ENCODE data around the gene PTPRD. TPM values are rescaled to one million over a fixed set of nuclear protein-coding genes. Genes with fewer than 3 reads are reported as not detected.

Gene PTPRD
- total RNA-seq, 2 experiments from 2014 or later = not detected

DNA sequence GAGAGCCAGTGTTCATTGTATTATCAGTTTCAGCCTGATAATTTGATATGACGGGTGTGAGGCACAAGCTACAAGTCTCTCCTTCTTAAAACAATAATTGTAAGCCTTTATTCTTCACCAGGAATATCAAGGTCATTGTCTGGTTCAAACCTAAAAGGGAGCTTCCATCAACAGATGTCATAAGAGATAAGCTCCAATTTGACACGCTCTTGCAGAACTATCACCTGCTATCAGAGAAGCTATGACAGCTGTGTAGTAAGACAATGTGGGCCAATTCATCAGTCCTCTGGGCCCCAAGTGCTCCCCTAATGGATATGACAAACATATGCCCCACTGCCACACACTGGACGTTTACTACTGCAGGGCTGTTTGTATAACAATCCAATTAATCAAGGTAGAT lies 1803.1 kb downstream of the PTPRD start:
- no peak overlapping the region for H3K27ac Mint-ChIP-seq

DNA sequence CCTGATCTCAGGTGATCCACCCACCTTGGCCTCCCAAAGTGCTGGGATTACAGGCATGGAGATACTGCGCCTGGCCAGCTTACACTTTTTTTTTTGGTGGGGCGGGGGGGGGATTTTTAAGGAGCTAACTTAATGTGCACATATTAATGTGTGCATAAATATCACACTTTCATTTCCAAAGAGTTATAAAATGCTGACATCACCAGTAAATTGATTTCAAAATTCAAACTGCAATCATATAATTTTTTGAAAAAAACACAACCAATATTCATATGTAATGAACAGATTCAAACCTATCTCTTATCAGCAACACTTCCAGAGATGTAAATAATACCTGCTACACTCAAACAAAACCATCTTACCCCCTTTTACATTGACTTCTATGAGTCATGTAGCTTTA lies 1806.7 kb downstream of the PTPRD start:
- no peaks in the 10 kb centered on the region for H3K36me3 Mint-ChIP-seq (ENCODE audit: low read depth)
- CTCF ChIA-PET = interaction anchor here (0.6 kb wide), 1 partner anchor 511 kb away, joined by 3 read pairs; no protein-coding TSS in a partner anchor

More for the DNA sequence above, 1803.1 kb downstream of the PTPRD start:
- Mint-ChIP-seq H3K4me3 (no peak overlapping the region), H3K27me3 (no peaks in the 10 kb centered on the region), H3K36me3 (ENCODE audit: low read depth) (no peaks in the 10 kb centered on the region), H3K9me3 (no peaks in the 10 kb centered on the region), H3K4me1 (no peaks in the 10 kb centered on the region)
- POLR2A ChIA-PET = no interaction called here
- DNase-seq = no peak
- CTCF ChIA-PET = no interaction called here

DNA sequence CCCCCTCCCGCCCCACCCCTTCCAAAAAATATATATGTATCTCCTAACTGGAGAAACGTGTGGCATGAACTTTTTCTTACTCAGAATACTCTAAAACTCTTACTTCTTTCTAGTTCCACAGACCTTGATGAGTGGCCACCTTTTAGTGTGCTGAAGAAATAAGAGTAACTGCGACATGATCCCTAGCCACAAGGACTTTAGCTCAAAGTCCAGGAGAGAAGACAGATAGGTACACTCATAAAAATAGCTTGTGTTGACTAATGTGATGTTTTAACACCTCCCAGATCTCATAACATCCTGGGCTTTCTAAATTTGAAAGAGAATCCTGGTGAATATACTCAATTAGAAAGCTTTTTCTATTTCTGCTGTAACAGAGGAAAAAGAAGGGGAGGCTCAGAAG lies 1808.2 kb downstream of the PTPRD start:
- POLR2A ChIA-PET = no interaction called here
- Mint-ChIP-seq H3K4me1 (no peaks in the 10 kb centered on the region), H3K27ac (no peak overlapping the region), H3K9me3 (no peaks in the 10 kb centered on the region), H3K36me3 (ENCODE audit: low read depth) (no peaks in the 10 kb centered on the region), H3K27me3 (no peaks in the 10 kb centered on the region), H3K4me3 (no peak overlapping the region)
- CTCF ChIA-PET = no interaction called here
- DNase-seq = no peak

More for the DNA sequence above, 1806.7 kb downstream of the PTPRD start:
- Mint-ChIP-seq H3K27ac (no peak overlapping the region), H3K4me3 (no peak overlapping the region), H3K4me1 (no peaks in the 10 kb centered on the region), H3K27me3 (no peaks in the 10 kb centered on the region), H3K9me3 (no peaks in the 10 kb centered on the region)
- no peak for DNase-seq
- POLR2A ChIA-PET = no interaction called here

DNA sequence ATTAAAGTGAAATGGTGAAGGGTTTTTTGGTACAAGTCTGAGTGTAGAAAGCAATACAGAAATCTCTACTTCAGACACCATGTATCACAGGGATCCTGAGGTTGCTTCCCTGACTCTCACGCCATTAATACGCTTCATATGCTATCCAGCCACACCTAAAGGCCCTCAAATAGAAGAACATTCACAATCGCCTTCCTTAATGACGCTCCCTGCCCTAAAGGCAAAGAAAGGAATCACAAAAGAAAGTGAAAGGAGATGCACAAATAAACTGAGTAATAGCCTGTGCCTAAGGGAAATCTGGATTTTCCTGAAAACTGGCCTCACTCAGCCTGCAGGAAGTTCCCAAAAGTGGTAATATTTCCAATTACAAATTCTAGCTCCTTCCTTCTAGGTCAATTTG lies 1810.6 kb downstream of the PTPRD start:
- Mint-ChIP-seq H3K27me3 (no peaks in the 10 kb centered on the region), H3K4me3 (no peak overlapping the region), H3K36me3 (ENCODE audit: low read depth) (no peaks in the 10 kb centered on the region), H3K4me1 (no peaks in the 10 kb centered on the region), H3K9me3 (no peaks in the 10 kb centered on the region), H3K27ac (no peak overlapping the region)
- CTCF ChIA-PET = no interaction called here
- POLR2A ChIA-PET = no interaction called here
- no peak for DNase-seq

DNA sequence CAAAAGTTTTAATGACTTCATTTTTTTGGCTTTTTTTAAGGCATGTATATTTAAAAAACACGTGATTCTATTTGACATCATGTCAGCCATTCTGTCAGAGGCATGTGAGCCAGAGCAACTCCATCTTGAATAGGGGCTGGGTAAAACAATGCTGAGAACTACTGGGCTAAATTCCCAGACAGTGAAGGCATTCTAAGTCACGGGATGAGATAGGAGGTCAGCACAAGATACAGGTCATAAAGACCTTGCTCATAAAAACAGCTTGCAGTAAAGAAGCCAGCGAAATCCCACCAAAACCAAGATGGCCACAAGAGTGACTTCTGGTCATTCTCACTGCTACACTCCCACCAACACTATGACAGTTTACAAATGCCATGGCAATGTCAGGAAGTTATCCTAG lies 1812.6 kb downstream of the PTPRD start:
- ChIA-PET CTCF (no interaction called here), POLR2A (no interaction called here)
- no peak overlapping the region for H3K27ac Mint-ChIP-seq
- DNase-seq = no peak
- H3K4me3 Mint-ChIP-seq = no peak overlapping the region
- H3K4me1 Mint-ChIP-seq = no peaks in the 10 kb centered on the region
- no peaks in the 10 kb centered on the region for H3K36me3 Mint-ChIP-seq (ENCODE audit: low read depth)
- H3K9me3 Mint-ChIP-seq = no peaks in the 10 kb centered on the region
- H3K27me3 Mint-ChIP-seq = no peaks in the 10 kb centered on the region

DNA sequence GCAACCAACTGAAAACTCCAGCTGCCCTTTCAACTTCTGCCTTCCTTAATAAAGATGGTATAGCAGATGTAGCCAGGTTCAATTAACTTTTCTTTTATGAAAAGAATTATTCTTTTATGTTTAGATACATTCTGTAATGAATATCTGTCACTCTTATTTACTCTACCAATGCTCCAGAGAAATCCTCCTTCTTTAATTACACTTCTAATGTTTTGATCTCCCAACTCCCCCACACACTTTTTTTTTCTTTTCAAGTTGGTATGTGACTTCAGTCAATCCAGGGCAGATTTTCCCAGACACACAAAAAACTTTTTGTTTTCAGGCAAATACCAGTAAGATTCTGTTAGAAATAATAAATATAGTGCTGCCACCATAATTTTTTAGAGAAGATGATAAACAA lies 1813.2 kb downstream of the PTPRD start:
- Mint-ChIP-seq H3K27me3 (no peaks in the 10 kb centered on the region), H3K36me3 (ENCODE audit: low read depth) (no peaks in the 10 kb centered on the region), H3K9me3 (no peaks in the 10 kb centered on the region), H3K27ac (no peak overlapping the region), H3K4me3 (no peak overlapping the region), H3K4me1 (no peaks in the 10 kb centered on the region)
- CTCF ChIA-PET = no interaction called here
- DNase-seq = no peak
- POLR2A ChIA-PET = no interaction called here

DNA sequence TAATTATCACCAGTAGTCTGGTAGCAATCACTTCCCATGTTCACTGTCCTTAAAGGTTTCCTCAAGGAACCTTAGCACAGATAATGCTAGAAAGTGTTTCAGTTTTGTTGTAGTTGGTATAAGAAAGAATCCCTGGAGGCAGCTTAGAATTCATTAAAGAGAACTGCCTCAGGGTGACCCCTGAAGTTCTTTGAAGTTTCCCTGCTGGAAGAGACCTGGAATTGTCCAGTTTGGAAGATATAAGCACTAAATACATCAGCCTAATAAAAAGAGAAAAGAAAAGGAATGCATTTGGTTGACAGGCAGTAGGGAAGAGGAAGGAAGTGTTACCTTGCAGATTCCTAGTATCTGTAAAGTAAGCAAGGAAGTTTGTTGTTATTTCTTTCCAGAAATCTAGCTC lies 1813.6 kb downstream of the PTPRD start:
- Mint-ChIP-seq H3K9me3 (no peaks in the 10 kb centered on the region), H3K4me3 (no peak overlapping the region), H3K27ac (no peak overlapping the region), H3K27me3 (no peaks in the 10 kb centered on the region), H3K36me3 (ENCODE audit: low read depth) (no peaks in the 10 kb centered on the region), H3K4me1 (no peaks in the 10 kb centered on the region)
- ChIA-PET POLR2A (no interaction called here), CTCF (no interaction called here)
- DNase-seq = no peak

DNA sequence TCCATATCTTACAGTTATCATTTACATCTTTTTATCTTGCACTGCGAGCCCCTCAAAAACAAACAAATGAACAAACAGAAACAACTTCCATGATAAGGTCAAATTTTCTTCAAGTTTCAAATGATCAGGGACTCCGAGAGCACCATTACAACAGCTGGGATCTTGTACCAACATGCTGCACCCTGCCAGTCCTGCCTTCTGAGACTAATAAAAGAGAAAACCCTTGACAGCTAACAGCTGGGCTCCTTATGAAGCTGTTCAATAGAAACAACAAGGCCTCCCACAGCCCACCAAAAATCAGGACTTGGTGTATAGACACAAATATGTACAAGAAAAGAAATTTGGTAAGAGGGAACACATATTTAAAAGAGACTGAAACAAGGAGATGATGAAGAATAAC lies 1828.0 kb downstream of the PTPRD start:
- no peak overlapping the region for H3K27ac Mint-ChIP-seq
- H3K4me3 Mint-ChIP-seq = no peak overlapping the region
- no peaks in the 10 kb centered on the region for H3K36me3 Mint-ChIP-seq (ENCODE audit: low read depth)
- H3K27me3 Mint-ChIP-seq = no peaks in the 10 kb centered on the region
- ChIA-PET POLR2A (no interaction called here), CTCF (no interaction called here)
- H3K9me3 Mint-ChIP-seq = no peaks in the 10 kb centered on the region
- no peak for DNase-seq
- no peaks in the 10 kb centered on the region for H3K4me1 Mint-ChIP-seq

DNA sequence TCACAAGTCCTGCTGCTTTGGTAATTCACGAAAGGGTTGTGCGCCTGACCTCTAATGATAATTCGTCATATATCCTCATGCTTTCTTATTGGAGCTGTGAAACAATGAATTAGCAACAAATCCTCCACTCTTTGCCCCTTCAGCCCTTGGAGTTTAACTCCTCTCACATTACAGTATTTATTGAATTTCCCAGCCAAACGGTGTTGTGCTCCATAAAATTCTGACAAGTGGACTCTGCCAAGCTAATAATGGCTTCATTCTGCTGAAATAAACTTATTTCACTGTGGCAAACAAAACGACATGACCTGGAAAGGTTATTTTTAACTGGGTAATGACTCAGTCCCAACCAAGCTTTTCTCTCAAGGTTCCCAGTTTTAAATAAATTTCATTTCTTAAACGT lies 1828.9 kb downstream of the PTPRD start:
- Mint-ChIP-seq H3K4me3 (no peak overlapping the region), H3K9me3 (no peaks in the 10 kb centered on the region), H3K27me3 (no peaks in the 10 kb centered on the region), H3K27ac (no peak overlapping the region), H3K36me3 (ENCODE audit: low read depth) (no peaks in the 10 kb centered on the region), H3K4me1 (no peaks in the 10 kb centered on the region)
- ChIA-PET CTCF (no interaction called here), POLR2A (no interaction called here)
- no peak for DNase-seq

DNA sequence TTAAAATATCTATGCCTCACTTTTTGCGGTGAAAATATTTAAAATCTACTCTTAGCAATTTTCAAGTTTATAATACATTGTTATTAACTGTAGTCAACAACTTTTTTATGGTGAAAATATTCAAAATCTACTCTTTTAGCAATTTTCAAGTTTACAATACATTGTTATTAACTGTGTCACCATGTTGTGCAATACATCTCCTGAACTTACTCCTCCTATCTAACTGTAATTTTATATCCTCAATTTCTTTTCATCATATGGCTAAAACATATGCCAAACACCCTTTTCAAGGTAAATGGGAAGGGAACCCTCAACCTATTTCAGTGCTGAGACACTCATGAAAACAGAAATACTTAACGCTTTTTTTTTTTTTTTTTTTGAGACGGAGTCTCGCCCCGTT lies 1830.6 kb downstream of the PTPRD start:
- no peaks in the 10 kb centered on the region for H3K9me3 Mint-ChIP-seq
- no peak for DNase-seq
- no peak overlapping the region for H3K27ac Mint-ChIP-seq
- ChIA-PET CTCF (no interaction called here), POLR2A (no interaction called here)
- H3K4me1 Mint-ChIP-seq = no peaks in the 10 kb centered on the region
- no peaks in the 10 kb centered on the region for H3K36me3 Mint-ChIP-seq (ENCODE audit: low read depth)
- no peak overlapping the region for H3K4me3 Mint-ChIP-seq
- no peaks in the 10 kb centered on the region for H3K27me3 Mint-ChIP-seq

DNA sequence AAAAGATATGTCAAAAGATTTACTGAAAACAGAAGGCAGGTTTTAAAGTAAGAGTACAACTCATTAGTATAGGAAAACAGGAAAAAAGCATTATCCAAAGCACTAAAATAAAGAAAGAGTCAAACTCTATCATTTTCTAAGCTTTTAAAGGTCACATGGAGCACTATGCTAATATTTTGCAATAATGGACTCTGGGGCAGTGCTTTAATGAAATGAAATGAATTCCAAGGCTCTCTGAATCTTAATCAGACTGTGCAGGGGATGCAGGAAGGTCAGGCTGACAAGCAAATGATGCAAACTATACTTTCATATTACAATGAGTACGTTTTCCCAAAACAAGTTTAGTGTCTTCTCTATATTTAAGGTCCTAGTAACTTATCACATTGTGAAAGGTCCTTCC lies 1831.3 kb downstream of the PTPRD start:
- no peaks in the 10 kb centered on the region for H3K27me3 Mint-ChIP-seq
- no peak overlapping the region for H3K27ac Mint-ChIP-seq
- CTCF ChIA-PET = no interaction called here
- H3K36me3 Mint-ChIP-seq (ENCODE audit: low read depth) = no peaks in the 10 kb centered on the region
- H3K4me3 Mint-ChIP-seq = no peak overlapping the region
- no peaks in the 10 kb centered on the region for H3K4me1 Mint-ChIP-seq
- no peak for DNase-seq
- POLR2A ChIA-PET = no interaction called here
- H3K9me3 Mint-ChIP-seq = no peaks in the 10 kb centered on the region

DNA sequence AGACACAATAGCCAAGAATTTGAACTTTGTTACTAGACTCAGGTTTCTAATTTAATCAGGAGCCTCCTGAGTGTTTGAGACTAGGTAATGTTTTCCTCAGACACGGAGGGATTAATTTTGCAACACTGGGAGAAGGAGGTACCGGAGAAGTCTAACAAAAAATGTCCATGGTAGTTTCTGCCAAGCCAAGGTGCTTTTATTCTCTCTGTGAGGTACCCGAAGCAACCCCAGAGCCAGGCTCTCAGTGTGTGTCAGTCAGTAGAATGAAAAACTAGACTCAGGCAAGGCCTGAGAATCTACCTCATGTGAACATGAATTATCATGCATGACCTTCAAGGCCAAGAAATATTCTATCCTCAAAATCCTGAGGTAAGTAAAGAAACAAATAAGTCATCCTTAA lies 1832.4 kb downstream of the PTPRD start:
- CTCF ChIA-PET = no interaction called here
- H3K27me3 Mint-ChIP-seq = no peaks in the 10 kb centered on the region
- no peaks in the 10 kb centered on the region for H3K9me3 Mint-ChIP-seq
- H3K36me3 Mint-ChIP-seq (ENCODE audit: low read depth) = no peaks in the 10 kb centered on the region
- H3K27ac Mint-ChIP-seq = no peak overlapping the region
- POLR2A ChIA-PET = no interaction called here
- DNase-seq = no peak
- no peak overlapping the region for H3K4me3 Mint-ChIP-seq
- H3K4me1 Mint-ChIP-seq = no peaks in the 10 kb centered on the region

DNA sequence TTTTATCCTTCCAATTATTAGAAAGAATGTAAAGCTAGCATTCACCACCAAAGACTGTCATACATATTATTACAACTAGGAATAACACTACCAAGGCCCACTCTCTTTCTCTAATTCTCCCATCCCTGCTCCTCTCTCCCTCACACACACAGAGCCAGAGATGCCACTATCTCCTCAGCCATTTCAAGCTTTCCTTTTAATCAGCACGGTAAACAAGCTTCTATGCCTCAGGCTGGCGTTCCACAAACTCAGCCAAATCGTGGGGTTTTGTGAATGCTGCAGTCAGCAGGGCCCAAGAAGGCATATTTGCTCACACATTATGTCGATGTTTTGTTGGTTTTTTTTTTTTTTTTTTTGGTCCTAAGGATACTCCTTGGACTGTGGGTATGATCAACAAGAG lies 1833.3 kb downstream of the PTPRD start:
- Mint-ChIP-seq H3K27ac (no peak overlapping the region), H3K27me3 (no peaks in the 10 kb centered on the region), H3K36me3 (ENCODE audit: low read depth) (no peaks in the 10 kb centered on the region), H3K4me3 (no peak overlapping the region), H3K9me3 (no peaks in the 10 kb centered on the region), H3K4me1 (no peaks in the 10 kb centered on the region)
- POLR2A ChIA-PET = no interaction called here
- CTCF ChIA-PET = no interaction called here
- DNase-seq = no peak

DNA sequence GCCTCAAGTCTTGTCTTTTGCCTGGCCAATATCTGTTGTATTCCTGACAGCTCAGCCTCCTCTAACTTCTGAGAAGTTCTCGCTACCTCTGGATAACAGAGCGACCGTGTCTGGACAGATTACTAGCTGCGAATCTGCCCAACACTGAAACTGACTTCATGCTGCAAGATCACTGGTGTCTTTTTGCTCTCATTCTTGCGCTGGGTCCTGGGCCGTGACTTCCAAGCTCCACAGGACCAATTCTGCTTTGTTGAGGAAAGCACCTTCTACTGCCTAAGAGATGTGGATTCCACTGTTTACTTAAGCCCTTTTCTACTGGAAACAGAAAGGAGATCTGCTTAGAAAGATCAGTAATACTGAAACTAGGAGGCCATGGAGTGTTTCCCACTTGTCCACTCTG lies 1834.4 kb downstream of the PTPRD start:
- Mint-ChIP-seq H3K27ac (no peak overlapping the region), H3K4me1 (no peaks in the 10 kb centered on the region), H3K9me3 (no peaks in the 10 kb centered on the region), H3K36me3 (ENCODE audit: low read depth) (no peaks in the 10 kb centered on the region), H3K4me3 (no peak overlapping the region), H3K27me3 (no peaks in the 10 kb centered on the region)
- DNase-seq = no peak
- ChIA-PET CTCF (no interaction called here), POLR2A (no interaction called here)

DNA sequence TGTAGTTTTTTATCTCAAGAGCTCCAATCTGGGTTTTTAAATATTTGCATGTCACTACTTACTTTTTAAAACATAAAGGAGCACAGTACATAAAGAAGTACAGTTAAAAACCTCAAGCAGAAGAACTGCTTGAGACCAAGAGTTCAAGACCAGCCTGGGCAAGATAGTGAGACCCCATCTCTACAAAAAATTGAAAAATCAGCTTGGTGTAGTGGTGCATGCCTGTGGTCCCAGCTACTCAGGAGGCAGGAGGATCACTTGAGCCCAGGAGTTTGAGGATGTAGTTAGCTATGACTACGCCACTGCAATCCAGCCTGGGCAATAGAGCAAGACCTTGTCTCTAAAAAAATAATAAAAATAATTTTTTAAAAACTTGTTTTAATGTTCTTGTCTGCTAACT lies 1840.5 kb downstream of the PTPRD start:
- no peaks in the 10 kb centered on the region for H3K27me3 Mint-ChIP-seq
- no peaks in the 10 kb centered on the region for H3K36me3 Mint-ChIP-seq (ENCODE audit: low read depth)
- ChIA-PET CTCF (no interaction called here), POLR2A (no interaction called here)
- no peaks in the 10 kb centered on the region for H3K4me1 Mint-ChIP-seq
- H3K27ac Mint-ChIP-seq = no peak overlapping the region
- no peak overlapping the region for H3K4me3 Mint-ChIP-seq
- H3K9me3 Mint-ChIP-seq = no peaks in the 10 kb centered on the region
- no peak for DNase-seq

Measured in activated CD4-positive, alpha-beta memory T cell treated with anti-CD3 and anti-CD28 coated beads, Interleukin-2, amount 10 ng/mL, durations not matched to agents 7 days and 5 days (primary cell).